CD4-positive, alpha-beta T cell treated with Interleukin-1 beta for 1 hour (primary cell): ENCODE measurements around the gene TAF4.

ENCODE experiments used
- DNase-seq, 2 donors: peaks; one replicate each; pipeline ENCODE4 v3.0.0-alpha.2; 2020 to 2022

TAF4 gene

GRCh38 chr20:62040933-62041332, 24.7 kb downstream of the TAF4 start:
- no peak for DNase-seq

- DNase-seq: no peak
Observed at GRCh38 chr20:62040381-62040922, 25.2 kb downstream of the TAF4 start.

GRCh38 chr20:62039738-62040137, 25.9 kb downstream of the TAF4 start:
- no peak for DNase-seq

- no peak for DNase-seq
Observed at GRCh38 chr20:62032609-62033368, 32.9 kb downstream of the TAF4 start.

- DNase-seq: no peak
Observed at GRCh38 chr20:62031462-62032092, 34.1 kb downstream of the TAF4 start.

GRCh38 chr20:62030834-62031434, 34.7 kb downstream of the TAF4 start:
- peak; percentile 33 to 38 for DNase-seq

- no peak for DNase-seq
Observed at GRCh38 chr20:62030357-62030756, 35.3 kb downstream of the TAF4 start.

GRCh38 chr20:62029949-62030348, 35.7 kb downstream of the TAF4 start:
- no peak for DNase-seq

GRCh38 chr20:62029296-62029695, 36.4 kb downstream of the TAF4 start:
- DNase-seq: no peak

GRCh38 chr20:62028384-62028783, 37.3 kb downstream of the TAF4 start:
- DNase-seq: no peak

GRCh38 chr20:62027698-62028321, 37.9 kb downstream of the TAF4 start:
- DNase-seq: no peak

GRCh38 chr20:62027116-62027515, 38.6 kb downstream of the TAF4 start:
- no peak for DNase-seq

- no peak for DNase-seq
Observed at GRCh38 chr20:62026564-62026856, 39.2 kb downstream of the TAF4 start.

- peak; percentile 11 to 22 for DNase-seq
Observed at GRCh38 chr20:62025832-62026563, 39.7 kb downstream of the TAF4 start.

GRCh38 chr20:62025394-62025793, 40.3 kb downstream of the TAF4 start:
- no peak for DNase-seq

- DNase-seq: no peak
Observed at GRCh38 chr20:62023935-62024334, 41.7 kb downstream of the TAF4 start.

GRCh38 chr20:62022575-62023139, 43.0 kb downstream of the TAF4 start:
- DNase-seq: no peak

GRCh38 chr20:62021793-62022385, 43.8 kb downstream of the TAF4 start:
- DNase-seq: no peak

GRCh38 chr20:62020935-62021701, 44.6 kb downstream of the TAF4 start:
- no peak for DNase-seq

- no peak for DNase-seq
Observed at GRCh38 chr20:62019881-62020492, 45.7 kb downstream of the TAF4 start.
